IMR-90 (cell line): ENCODE data around the gene NUCB2. TPM values are rescaled to one million over a fixed set of nuclear protein-coding genes. Genes with fewer than 3 reads are reported as not detected.

Experiments
- ATAC-seq: fragments of 200-7000 bp; cut with Tn5 transposase; 2 replicates; pipeline ENCODE4 v1.9.1; 2020; ENCODE audit warnings: low read depth, mild to moderate bottlenecking, moderate library complexity
- BruUV-seq: library from RNA; stranded (reverse); fragments of 400-500 nt; replicated peaks from 2 replicates; lab custom pipeline; 2021; lab: Mats Ljungman, UMichigan
- CTCF ChIA-PET: fragments of 300-600 bp; formaldehyde crosslinking; extraction: SDS; loops from one replicate; lab custom pipeline; 2021; ENCODE audit warnings: antibody characterized with exemption; lab: Yijun Ruan, JAX
- POLR2A ChIA-PET: fragments of 300-600 bp; sonication (Branson Sonifier 250); formaldehyde crosslinking; loops from one replicate; lab custom pipeline; 2022; ENCODE audit warnings: antibody characterized with exemption; ENCODE audit not compliant: unreplicated experiment; lab: Charles Lee
- DNase-seq: peaks from one replicate; pipeline ENCODE4 v3.0.0; 2013
- H2AFZ ChIP-seq: replicated peaks from 2 replicates; pipeline ENCODE3; 2013; ENCODE audit warnings: low read length, mild to moderate bottlenecking; ENCODE audit not compliant: poor library complexity
- H2AK5ac ChIP-seq: 2 replicates; pipeline ENCODE4 v1.6.1; 2013; ENCODE audit warnings: low read depth, low read length, inconsistent platforms
- H2AK9ac ChIP-seq: replicated peaks from 2 replicates; pipeline ENCODE3; 2013; ENCODE audit warnings: mild to moderate bottlenecking, low read depth, low read length, moderate library complexity; ENCODE audit not compliant: poor library complexity
- H2BK120ac ChIP-seq: 2 replicates; pipeline ENCODE4 v1.6.1; 2013; ENCODE audit warnings: low read depth, low read length, inconsistent platforms
- H2BK15ac ChIP-seq: 3 replicates; pipeline ENCODE4 v1.6.1; 2013; ENCODE audit warnings: low read depth, low read length, inconsistent platforms
- H2BK20ac ChIP-seq: 2 replicates; pipeline ENCODE4 v1.6.1; 2013; ENCODE audit warnings: low read depth, mild to moderate bottlenecking, inconsistent platforms, low read length, moderate library complexity
- H2BK5ac ChIP-seq: 2 replicates; pipeline ENCODE4 v1.6.1; 2013; ENCODE audit warnings: mild to moderate bottlenecking, low read depth, low read length, inconsistent platforms; ENCODE audit not compliant: poor library complexity, severe bottlenecking
- H3K14ac ChIP-seq: replicated peaks from 2 replicates; pipeline ENCODE4 v1.6.1; 2013; ENCODE audit warnings: low read depth, low read length, inconsistent platforms
- H3K18ac ChIP-seq: 2 replicates; pipeline ENCODE4 v1.6.1; 2013; ENCODE audit warnings: low read depth, low read length, control low read depth
- H3K23ac ChIP-seq: 2 replicates; pipeline ENCODE4 v1.6.1; 2013; ENCODE audit warnings: low read depth, low read length, inconsistent platforms
- H3K27ac ChIP-seq: 2 replicates; pipeline ENCODE4 v1.5.1; 2013; ENCODE audit warnings: mild to moderate bottlenecking, control low read depth, low read length; ENCODE audit not compliant: insufficient read depth
- H3K27me3 ChIP-seq: 2 replicates; pipeline ENCODE4 v1.6.1; 2013; ENCODE audit warnings: low read length; ENCODE audit not compliant: control insufficient read depth, insufficient read depth
- H3K36me3 ChIP-seq: 2 replicates; pipeline ENCODE4 v1.6.1; 2013; ENCODE audit warnings: low read length, mixed read lengths; ENCODE audit not compliant: control insufficient read depth, insufficient read depth
- H3K4ac ChIP-seq: 2 replicates; pipeline ENCODE4 v1.6.1; 2013; ENCODE audit warnings: low read depth, low read length, inconsistent platforms
- H3K4me1 ChIP-seq: 2 replicates; pipeline ENCODE4 v1.6.1; 2013; ENCODE audit warnings: low read length, mixed read lengths; ENCODE audit not compliant: control insufficient read depth, insufficient read depth
- H3K4me2 ChIP-seq: 2 replicates; pipeline ENCODE4 v1.6.1; 2013; ENCODE audit warnings: low read depth, mild to moderate bottlenecking, control low read depth, low read length, moderate library complexity
- H3K4me3 ChIP-seq: 2 replicates; pipeline ENCODE4 v1.5.1; 2013; ENCODE audit warnings: low read depth, mild to moderate bottlenecking, control low read depth, low read length, moderate library complexity; ENCODE audit not compliant: insufficient read depth
- H3K56ac ChIP-seq: 2 replicates; pipeline ENCODE4 v1.6.1; 2013; ENCODE audit warnings: low read length, inconsistent platforms; ENCODE audit not compliant: insufficient read depth; ENCODE audit errors: extremely low read depth
- H3K79me1 ChIP-seq, 2 experiments: 2 replicates each; pipeline ENCODE4 v1.6.1; 2013; ENCODE audit warnings: low read length in 2 of 2, inconsistent platforms in 1 of 2, low read depth in 1 of 2
- H3K9ac ChIP-seq: 2 replicates; pipeline ENCODE4 v1.6.1; 2013; ENCODE audit warnings: low read depth, low read length, control low read depth
- H3K9me1 ChIP-seq: 2 replicates; pipeline ENCODE4 v1.6.1; 2013; ENCODE audit warnings: low read length, inconsistent platforms; ENCODE audit not compliant: insufficient read depth
- H3K9me3 ChIP-seq: 2 replicates; pipeline ENCODE4 v1.6.1; 2013; ENCODE audit warnings: low read length; ENCODE audit not compliant: control insufficient read depth, insufficient read depth
- H4K20me1 ChIP-seq: 2 replicates; pipeline ENCODE4 v1.6.1; 2013; ENCODE audit warnings: low read length, inconsistent platforms; ENCODE audit not compliant: insufficient read depth
- H4K5ac ChIP-seq: 2 replicates; pipeline ENCODE4 v1.6.1; 2013; ENCODE audit warnings: mild to moderate bottlenecking, low read depth, low read length, control low read depth
- H4K8ac ChIP-seq, 2 experiments: 2 replicates each; pipeline ENCODE4 v1.6.1; 2013; ENCODE audit warnings: low read depth in 2 of 2, low read length in 2 of 2, control low read depth in 1 of 2, inconsistent platforms in 1 of 2
- H4K91ac ChIP-seq: 2 replicates; pipeline ENCODE4 v1.6.1; 2013; ENCODE audit warnings: low read depth, low read length, inconsistent platforms; ENCODE audit not compliant: insufficient read depth
- FOS ChIP-seq: fragments of 150-350 bp; IDR thresholded peaks from 2 replicates; pipeline ENCODE4 v1.6.1; 2016; ENCODE audit warnings: low read depth, low read length
- NFE2L2 ChIP-seq: fragments of 150-350 bp; IDR thresholded peaks from 2 replicates; pipeline ENCODE4 v1.6.1; 2016; ENCODE audit warnings: low read depth, mild to moderate bottlenecking, low read length
- RAD21 ChIP-seq: IDR thresholded peaks from 2 replicates; pipeline ENCODE4 v1.6.1; 2012; ENCODE audit warnings: low read length, improper control_type of control experiment
- RFX5 ChIP-seq: IDR thresholded peaks from 2 replicates; pipeline ENCODE4 v1.8.0; 2012; ENCODE audit warnings: low read depth, mild to moderate bottlenecking, low read length, moderate library complexity
- WGBS, 2 experiments: methylation state at CpG; one replicate each; pipeline versions ENCODE4 v1.1.5 to v1.1.7; 2013; ENCODE audit warnings: missing lambda C conversion rate in 2 of 2; ENCODE audit not compliant: insufficient read length in 1 of 2; ENCODE audit errors: extremely low coverage in 2 of 2; 5-methylcytosine and 5-hydroxymethylcytosine counted together
- dilution Hi-C: fragments of 300-500 bp; cut with HindIII; formaldehyde crosslinking; loops from one replicate; pipeline ENCODE4 v1.14.3; 2018; ENCODE audit warnings: low sequenced_read_pairs; ENCODE audit not compliant: unreplicated experiment
- in situ Hi-C: fragments of 300-500 bp; cut with MboI; formaldehyde crosslinking; loops from 3 replicates; pipeline ENCODE4 v1.14.3; 2019; ENCODE audit warnings: low sequenced_read_pairs, inconsistent platforms, mixed read lengths
- intact Hi-C: fragments of 100-400 bp; cut with micrococcal nuclease; formaldehyde crosslinking; loops from 2 replicates; pipeline ENCODE4 v1.10.0; 2022
- polyA plus RNA-seq, 3 experiments: library from polyadenylated mRNA; depleted of rRNA; stranded (reverse); fragments of >200 nt; gene quantifications; 2 replicates each; pipeline ENCODE4 v1.2.3, GENCODE V29; 2012; ENCODE audit warnings: low replicate concordance in 1 of 3
- total RNA-seq: library from RNA; depleted of rRNA; stranded (reverse); fragments of >200 nt; gene quantifications from 2 replicates; pipeline ENCODE4 v1.2.3, GENCODE V29; 2012

NUCB2 gene
- total and polyA plus RNA-seq, 2 of the 4 experiments (the other 2 are of a cell fraction), result 52.7 to 55.4 TPM

DNA sequence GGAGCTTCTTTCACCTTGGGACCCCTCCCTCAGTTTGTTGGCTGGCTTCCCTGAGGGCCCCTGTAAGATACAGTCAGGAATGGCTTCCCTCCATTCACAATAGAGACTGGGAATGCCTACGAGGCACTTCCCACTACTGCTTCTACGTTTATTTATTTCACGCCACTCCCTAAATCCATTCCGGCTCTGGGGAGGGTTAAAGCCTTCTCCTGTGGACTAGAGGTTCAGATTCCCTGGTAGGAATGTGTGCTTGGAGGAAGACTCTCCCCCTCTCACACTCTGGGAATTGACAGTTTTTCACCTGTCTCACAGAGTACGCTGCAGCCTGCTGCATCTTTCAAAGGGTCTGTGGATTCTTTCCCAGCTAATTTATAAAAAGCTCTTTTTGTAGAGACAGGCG lies 3.3 kb upstream of the NUCB2 start:
- CTCF ChIA-PET, result no interaction called here
- no peak for DNase-seq
- H3K4me3 ChIP-seq, result no peak overlapping the region
- no peak overlapping the region for H2BK5ac ChIP-seq
- no peak overlapping the region for H2BK15ac ChIP-seq
- TF ChIP-seq RFX5 (no peak), RAD21 (no peak), NFE2L2 (no peak), FOS (no peak)
- no peaks in the 10 kb centered on the region for H3K9me1 ChIP-seq
- no peak overlapping the region for H3K18ac ChIP-seq
- H4K5ac ChIP-seq, result no peak overlapping the region
- H3K9ac ChIP-seq, result no peak overlapping the region
- intact Hi-C loops (no loop called here), dilution Hi-C loops (no loop called here), in situ Hi-C loops (no loop called here)
- no peak overlapping the region for H3K14ac ChIP-seq
- no peak overlapping the region for H3K23ac ChIP-seq
- H4K20me1 ChIP-seq, result no peaks in the 10 kb centered on the region
- WGBS, 2 experiments, result no CpG with 5 or more reads among the region's 6 CpGs
- H3K27me3 ChIP-seq, result no peaks in the 10 kb centered on the region; the same call in 1 of the 2 replicates
- no TSS peak for BruUV-seq
- no peak for ATAC-seq
- POLR2A ChIA-PET, result no interaction called here
- H3K4ac ChIP-seq, result no peak overlapping the region
- peaks cover 4 to 11% of the 10 kb centered on the region in 2 experiments; a peak in 3 of 4 replicates for H3K79me1 ChIP-seq
- peaks cover 2% of the 10 kb centered on the region; the same call in 1 of the 2 replicates for H3K4me1 ChIP-seq
- H2AFZ ChIP-seq, result no peak overlapping the region
- H3K9me3 ChIP-seq, result no peaks in the 10 kb centered on the region
- H4K8ac ChIP-seq, result no peak overlapping the region
- H2AK5ac ChIP-seq, result no peak overlapping the region
- H3K4me2 ChIP-seq, result no peak overlapping the region
- no peak overlapping the region for H3K56ac ChIP-seq
- no peak overlapping the region for H2BK120ac ChIP-seq
- H4K91ac ChIP-seq, result no peak overlapping the region
- no peak overlapping the region for H2BK20ac ChIP-seq
- H2AK9ac ChIP-seq, result no peak overlapping the region
- H3K27ac ChIP-seq, result no peak overlapping the region
- H3K36me3 ChIP-seq, result no peaks in the 10 kb centered on the region
